Endothelial cell (in vitro differentiated cells): ENCODE measurements around the gene SENP8. TPM values are rescaled to one million over a fixed set of nuclear protein-coding genes. Genes with fewer than 3 reads are reported as not detected.

Source experiments
- DNase-seq: peaks from one replicate; pipeline ENCODE4 v3.0.0; 2021; ENCODE audit warnings: low spot score
- H3K27ac Mint-ChIP-seq: one replicate; pipeline ENCODE4 v1.8.0; 2021; ENCODE audit warnings: mixed read lengths, inconsistent platforms; ENCODE audit not compliant: unreplicated experiment
- H3K27me3 Mint-ChIP-seq: one replicate; pipeline ENCODE4 v1.8.0; 2021; ENCODE audit warnings: mild to moderate bottlenecking, moderate library complexity, mixed read lengths, inconsistent platforms; ENCODE audit not compliant: unreplicated experiment
- H3K36me3 Mint-ChIP-seq: one replicate; pipeline ENCODE4 v1.8.0; 2021; ENCODE audit warnings: mild to moderate bottlenecking, low read depth, mixed read lengths, inconsistent platforms; ENCODE audit not compliant: unreplicated experiment
- H3K4me1 Mint-ChIP-seq: one replicate; pipeline ENCODE4 v1.8.0; 2021; ENCODE audit warnings: mild to moderate bottlenecking, mixed read lengths, inconsistent platforms; ENCODE audit not compliant: unreplicated experiment
- H3K4me3 Mint-ChIP-seq: one replicate; pipeline ENCODE4 v1.8.0; 2021; ENCODE audit warnings: mild to moderate bottlenecking, mixed read lengths, inconsistent platforms; ENCODE audit not compliant: unreplicated experiment
- H3K9me3 Mint-ChIP-seq: one replicate; pipeline ENCODE4 v1.8.0; 2021; ENCODE audit warnings: mixed read lengths, inconsistent platforms; ENCODE audit not compliant: unreplicated experiment
- total RNA-seq: library from RNA; stranded (reverse); fragmentation: NEBNext Ultra II Directional; extraction: Animal tissue kit (Norgen Biotek cat#: 25700); gene quantifications from one replicate; pipeline ENCODE4 v1.2.1, GENCODE V29; 2021; ENCODE audit not compliant: unreplicated experiment
- TF ChIP-seq, protein P1 (sequence below): fragments of 200-600 bp; sonication (generic); IDR thresholded peaks from one replicate; pipeline ENCODE4 v1.5.0; 2021; ENCODE audit warnings: antibody characterized with exemption; ENCODE audit not compliant: unreplicated experiment

The SENP8 gene
- total RNA-seq, 1 donor from 2014 or later, result 4.1 TPM

- no peaks in the 10 kb centered on the region for H3K36me3 Mint-ChIP-seq
- no peak for DNase-seq
- peaks cover 4% of the 10 kb centered on the region for H3K27me3 Mint-ChIP-seq
- peaks cover 19% of the 10 kb centered on the region for H3K4me1 Mint-ChIP-seq
- no peak overlapping the region for H3K4me3 Mint-ChIP-seq
- TF ChIP-seq, protein P1, sequence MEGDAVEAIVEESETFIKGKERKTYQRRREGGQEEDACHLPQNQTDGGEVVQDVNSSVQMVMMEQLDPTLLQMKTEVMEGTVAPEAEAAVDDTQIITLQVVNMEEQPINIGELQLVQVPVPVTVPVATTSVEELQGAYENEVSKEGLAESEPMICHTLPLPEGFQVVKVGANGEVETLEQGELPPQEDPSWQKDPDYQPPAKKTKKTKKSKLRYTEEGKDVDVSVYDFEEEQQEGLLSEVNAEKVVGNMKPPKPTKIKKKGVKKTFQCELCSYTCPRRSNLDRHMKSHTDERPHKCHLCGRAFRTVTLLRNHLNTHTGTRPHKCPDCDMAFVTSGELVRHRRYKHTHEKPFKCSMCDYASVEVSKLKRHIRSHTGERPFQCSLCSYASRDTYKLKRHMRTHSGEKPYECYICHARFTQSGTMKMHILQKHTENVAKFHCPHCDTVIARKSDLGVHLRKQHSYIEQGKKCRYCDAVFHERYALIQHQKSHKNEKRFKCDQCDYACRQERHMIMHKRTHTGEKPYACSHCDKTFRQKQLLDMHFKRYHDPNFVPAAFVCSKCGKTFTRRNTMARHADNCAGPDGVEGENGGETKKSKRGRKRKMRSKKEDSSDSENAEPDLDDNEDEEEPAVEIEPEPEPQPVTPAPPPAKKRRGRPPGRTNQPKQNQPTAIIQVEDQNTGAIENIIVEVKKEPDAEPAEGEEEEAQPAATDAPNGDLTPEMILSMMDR, result no peak
- no peak overlapping the region for H3K27ac Mint-ChIP-seq
- no peaks in the 10 kb centered on the region for H3K9me3 Mint-ChIP-seq
Measured at GRCh38 chr15:72166716-72167417, 48.7 kb downstream of the SENP8 start.

- Mint-ChIP-seq H3K9me3 (no peaks in the 10 kb centered on the region), H3K36me3 (no peaks in the 10 kb centered on the region), H3K27ac (no peak overlapping the region), H3K4me3 (no peak overlapping the region), H3K27me3 (peaks cover 4% of the 10 kb centered on the region), H3K4me1 (peaks cover 19% of the 10 kb centered on the region)
- DNase-seq, result no peak
- TF ChIP-seq, protein P1, result no peak
Measured at GRCh38 chr15:72167445-72167844, 49.2 kb downstream of the SENP8 start.

DNA sequence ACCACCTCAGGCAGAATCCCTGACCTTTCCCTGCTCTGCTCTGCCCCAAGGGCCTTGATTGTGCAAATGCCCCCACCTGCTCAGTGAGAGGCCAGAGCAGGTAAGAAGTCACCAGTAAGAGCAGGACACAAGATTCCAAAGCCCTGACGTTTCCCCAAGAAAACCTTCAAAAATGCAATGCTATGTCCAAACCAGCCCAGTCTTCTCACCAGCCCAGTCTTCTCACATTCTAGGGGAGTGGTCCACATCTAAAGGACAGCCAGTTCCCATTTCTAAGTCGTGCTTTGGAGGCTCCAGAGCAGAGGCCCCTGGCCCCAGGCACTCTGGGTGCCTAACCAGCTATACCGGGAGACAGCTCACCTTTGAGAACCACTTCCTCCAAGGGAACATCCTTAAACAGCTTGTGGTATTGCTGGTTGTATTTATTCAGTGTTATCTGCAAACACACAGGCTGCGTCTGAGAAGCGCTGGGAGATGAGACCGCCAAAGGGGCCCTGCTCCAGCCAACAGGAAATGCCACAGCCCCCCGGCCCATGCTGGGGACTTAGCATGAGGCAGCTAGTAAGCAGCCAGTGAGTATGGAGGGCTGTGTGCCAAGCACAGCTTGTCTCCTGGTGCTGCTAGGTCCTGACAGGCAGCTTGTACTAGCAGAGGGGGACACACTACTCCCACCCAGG lies 50.1 kb downstream of the SENP8 start:
- H3K4me3 Mint-ChIP-seq, result no peak overlapping the region
- H3K36me3 Mint-ChIP-seq, result no peaks in the 10 kb centered on the region
- TF ChIP-seq, protein P1, result no peak
- H3K9me3 Mint-ChIP-seq, result no peaks in the 10 kb centered on the region
- H3K27me3 Mint-ChIP-seq, result peaks cover 4% of the 10 kb centered on the region
- H3K4me1 Mint-ChIP-seq, result peaks cover 17% of the 10 kb centered on the region
- DNase-seq, result no peak
- H3K27ac Mint-ChIP-seq, result no peak overlapping the region

- Mint-ChIP-seq H3K4me1 (peaks cover 17% of the 10 kb centered on the region), H3K27me3 (peaks cover 4% of the 10 kb centered on the region), H3K36me3 (no peaks in the 10 kb centered on the region), H3K27ac (no peak overlapping the region), H3K4me3 (no peak overlapping the region), H3K9me3 (no peaks in the 10 kb centered on the region)
- TF ChIP-seq, protein P1, result no peak
- no peak for DNase-seq
Measured at GRCh38 chr15:72168808-72169190, 50.6 kb downstream of the SENP8 start.

DNA sequence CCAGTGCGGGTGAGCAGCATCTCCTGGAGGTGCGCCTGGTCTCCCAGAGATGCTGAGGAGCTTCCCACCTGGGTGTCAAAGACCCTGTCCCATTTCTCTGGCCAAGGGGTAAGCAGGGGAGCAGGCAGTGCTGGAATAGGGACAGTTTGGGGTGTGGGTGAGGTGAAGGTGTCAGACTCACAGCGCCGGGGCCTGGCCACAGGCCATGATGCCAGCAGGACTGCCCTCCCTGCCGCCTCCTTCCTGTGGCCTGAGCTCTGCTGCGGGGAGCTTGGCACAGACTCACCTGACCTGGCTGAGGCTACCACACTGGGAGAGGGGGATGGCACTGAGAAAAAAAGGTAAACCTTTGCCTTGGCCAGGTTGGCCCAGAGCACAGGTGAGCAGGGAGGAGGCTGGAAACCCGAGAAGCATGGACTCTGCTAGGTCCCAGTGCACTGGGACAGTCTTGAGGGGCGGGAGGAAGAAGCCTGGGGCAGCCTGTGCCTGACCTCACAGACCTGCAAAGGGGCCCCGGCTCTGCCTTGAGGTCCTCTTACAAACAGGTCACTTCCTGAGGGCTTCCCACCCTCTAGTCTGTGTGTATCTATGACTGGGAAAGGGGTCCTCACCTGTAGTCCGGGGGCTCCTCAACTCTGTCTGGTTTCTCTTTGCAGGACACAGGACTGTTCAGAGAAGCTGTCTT lies 51.2 kb downstream of the SENP8 start:
- Mint-ChIP-seq H3K27ac (no peak overlapping the region), H3K9me3 (no peaks in the 10 kb centered on the region), H3K36me3 (no peaks in the 10 kb centered on the region), H3K27me3 (no peaks in the 10 kb centered on the region), H3K4me1 (peaks cover 17% of the 10 kb centered on the region), H3K4me3 (no peak overlapping the region)
- TF ChIP-seq, protein P1, result no peak
- no peak for DNase-seq
